Activated T-helper 2 cell treated with anti-CD3 and anti-CD28 coated beads, Interferon-gamma antibody, Interleukin-2, Interleukin-4, amounts not matched to agents 10 μg/mL and 5 μg/mL and 100 μg/mL, durations not matched to agents 14 hours and 24 hours and 36 hours (primary cell): ENCODE results near the gene OR6B1. TPM values are rescaled to one million over a fixed set of nuclear protein-coding genes. Genes with fewer than 3 reads are reported as not detected.
"Not testable (repeated sequence)": the region's sequence is repeated elsewhere in the genome, so short reads cannot be mapped to it uniquely, and the experiment has no call there.

ENCODE experiments used
- DNase-seq: peaks from one replicate; pipeline ENCODE4 v3.0.0; 2021; ENCODE audit warnings: low spot score
- H3K27ac Mint-ChIP-seq: one replicate; pipeline ENCODE4 v1.8.0; 2021; ENCODE audit warnings: mixed read lengths
- H3K27me3 Mint-ChIP-seq: one replicate; pipeline ENCODE4 v1.8.0; 2021; ENCODE audit warnings: low read depth, mixed read lengths
- H3K36me3 Mint-ChIP-seq: one replicate; pipeline ENCODE4 v1.8.0; 2021; ENCODE audit warnings: low read depth, mixed read lengths
- H3K4me1 Mint-ChIP-seq: one replicate; pipeline ENCODE4 v1.8.0; 2021; ENCODE audit warnings: low read depth, mixed read lengths
- H3K4me3 Mint-ChIP-seq: one replicate; pipeline ENCODE4 v1.8.0; 2021; ENCODE audit warnings: low read depth, mild to moderate bottlenecking, moderate library complexity, mixed read lengths
- H3K9me3 Mint-ChIP-seq: one replicate; pipeline ENCODE4 v1.8.0; 2021; ENCODE audit warnings: mixed read lengths
- intact Hi-C: fragments of 100-400 bp; cut with micrococcal nuclease; formaldehyde crosslinking; loops from one replicate; pipeline ENCODE4 v1.15.1; 2023
- total RNA-seq: library from RNA; stranded (reverse); gene quantifications from 2 replicates; pipeline ENCODE4 v1.2.3, GENCODE V29; 2022

OR6B1 gene
- total RNA-seq, 1 donor from 2014 or later, result not detected

DNA sequence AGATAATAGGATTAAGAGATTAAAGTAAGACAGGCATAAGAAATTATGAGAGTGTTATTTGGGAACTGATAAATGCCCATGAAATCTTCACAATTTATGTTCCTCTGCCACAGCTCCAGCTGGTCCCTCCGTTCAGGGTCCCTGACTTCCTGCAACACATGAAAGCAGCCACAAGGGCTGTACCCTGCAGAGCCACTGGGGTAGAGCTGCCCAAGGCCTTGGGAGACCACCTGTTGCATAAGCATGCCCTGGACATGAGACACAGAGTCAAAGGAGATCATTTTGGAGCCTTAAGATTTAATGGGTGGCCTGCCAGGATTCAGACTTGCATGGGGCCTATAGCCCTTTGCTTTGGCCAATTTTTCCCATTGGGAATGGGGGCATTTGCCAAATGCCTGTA lies 10.7 kb downstream of the OR6B1 start:
- H3K4me1 Mint-ChIP-seq, intact Hi-C loops: not testable (repeated sequence)

GRCh38 chr7:144011458-144012230 lies 11.5 kb downstream of the OR6B1 start:
- Mint-ChIP-seq H3K27me3 (no peaks in the 10 kb centered on the region), H3K27ac (no peak overlapping the region), H3K4me3 (no peak overlapping the region), H3K36me3 (no peaks in the 10 kb centered on the region), H3K4me1 (no peaks in the 10 kb centered on the region), H3K9me3 (peaks cover 11% of the 10 kb centered on the region)
- DNase-seq, result no peak
- intact Hi-C loops, result no loop called here

More for the DNA sequence above, 10.7 kb downstream of the OR6B1 start:
- not testable (repeated sequence) for DNase-seq, H3K36me3 Mint-ChIP-seq, H3K4me3 Mint-ChIP-seq, H3K27ac Mint-ChIP-seq, H3K27me3 Mint-ChIP-seq
- peaks cover 11% of the 10 kb centered on the region for H3K9me3 Mint-ChIP-seq

DNA sequence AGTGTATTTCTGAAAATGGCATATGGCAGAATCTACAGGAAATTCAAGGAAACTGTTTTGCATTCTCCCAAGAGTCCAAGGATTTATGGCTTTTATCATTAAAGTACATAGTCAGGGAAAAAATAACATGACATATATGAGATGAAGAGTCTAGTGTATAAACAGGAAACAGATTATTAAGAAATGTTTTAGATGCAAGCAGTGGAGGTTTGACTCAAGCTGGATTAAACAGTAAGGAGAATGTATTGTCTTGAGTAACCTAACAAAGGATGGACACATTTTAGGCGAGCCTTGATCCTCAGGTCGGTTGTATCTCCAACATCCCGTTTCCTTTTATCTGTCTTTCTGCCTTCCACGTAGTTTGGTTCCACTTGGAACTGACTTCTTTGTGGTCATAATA lies 17.9 kb downstream of the OR6B1 start:
- no peak for DNase-seq
- Mint-ChIP-seq H3K36me3 (no peaks in the 10 kb centered on the region), H3K9me3 (no peaks in the 10 kb centered on the region), H3K27me3 (peaks cover 1% of the 10 kb centered on the region), H3K4me1 (peaks cover 2% of the 10 kb centered on the region), H3K27ac (no peak overlapping the region), H3K4me3 (no peak overlapping the region)
- intact Hi-C loops, result no loop called here

DNA sequence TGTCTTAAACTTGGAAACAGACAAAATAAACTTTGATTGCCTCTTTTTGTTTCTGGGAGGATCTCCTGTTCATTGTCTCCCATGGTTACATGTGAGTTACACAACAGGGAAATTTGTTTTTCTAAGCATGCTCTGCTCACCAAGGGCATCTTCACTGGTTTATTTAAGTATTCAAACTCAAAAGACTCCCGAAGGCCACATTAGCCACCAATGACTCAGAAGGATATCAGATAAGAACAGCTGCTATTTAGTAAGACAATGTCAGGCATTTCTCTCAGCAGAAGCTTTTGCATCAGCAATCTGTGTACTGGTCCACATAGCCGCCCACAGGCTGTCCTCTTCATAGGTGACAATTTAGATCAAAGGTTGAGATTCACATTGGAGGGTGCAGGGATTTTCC lies 19.3 kb downstream of the OR6B1 start:
- no peaks in the 10 kb centered on the region for H3K36me3 Mint-ChIP-seq
- intact Hi-C loops, result no loop called here
- H3K9me3 Mint-ChIP-seq, result no peaks in the 10 kb centered on the region
- peaks cover 2% of the 10 kb centered on the region for H3K4me1 Mint-ChIP-seq
- H3K4me3 Mint-ChIP-seq, result no peak overlapping the region
- peaks cover 1% of the 10 kb centered on the region for H3K27me3 Mint-ChIP-seq
- no peak overlapping the region for H3K27ac Mint-ChIP-seq
- DNase-seq, result no peak

DNA sequence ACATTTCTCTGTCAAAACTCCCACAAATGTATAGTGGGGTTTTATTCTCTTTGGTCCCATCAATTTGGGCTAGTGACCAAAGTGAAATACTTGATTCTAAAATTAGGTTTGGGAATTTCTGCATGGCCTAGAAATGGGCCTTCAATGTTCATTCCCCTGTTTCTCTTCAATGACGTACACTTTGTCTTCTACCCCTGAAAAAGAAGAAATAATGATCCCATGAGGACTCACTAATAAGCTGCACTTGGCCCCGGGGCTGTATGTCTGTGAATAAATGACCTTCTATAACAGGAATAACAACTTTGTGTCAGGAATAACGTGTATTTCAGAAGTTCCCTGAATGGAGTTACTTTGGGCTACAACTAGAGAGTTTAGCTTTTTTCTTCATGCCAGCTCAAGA lies 20.2 kb downstream of the OR6B1 start:
- no peaks in the 10 kb centered on the region for H3K9me3 Mint-ChIP-seq
- DNase-seq, result no peak
- H3K36me3 Mint-ChIP-seq, result no peaks in the 10 kb centered on the region
- H3K27me3 Mint-ChIP-seq, result peaks cover 1% of the 10 kb centered on the region
- H3K4me3 Mint-ChIP-seq, result no peak overlapping the region
- no peak overlapping the region for H3K27ac Mint-ChIP-seq
- intact Hi-C loops, result loop anchor here (10.0 kb wide), 1 partner anchor 96 kb away; no protein-coding TSS in a partner anchor
- H3K4me1 Mint-ChIP-seq, result peaks cover 2% of the 10 kb centered on the region

DNA sequence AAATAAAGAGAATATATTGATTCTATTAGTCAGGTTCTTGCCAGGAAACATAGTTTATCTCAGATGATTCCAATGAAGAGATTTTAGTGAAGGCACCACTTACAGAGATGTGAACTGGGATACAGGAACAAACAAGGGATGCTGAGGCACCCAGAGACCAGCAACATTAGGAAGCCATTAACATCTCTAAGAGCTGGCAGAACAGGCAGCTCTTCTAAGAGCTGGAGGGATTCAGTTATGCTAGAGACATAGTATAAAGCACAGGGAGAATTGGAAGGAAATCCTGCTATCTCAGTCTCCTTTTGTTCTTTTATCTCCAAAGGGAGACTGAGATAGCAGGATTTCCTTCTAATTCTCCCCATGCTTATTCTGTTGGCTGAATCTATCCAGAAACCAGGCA lies 22.0 kb downstream of the OR6B1 start:
- Mint-ChIP-seq H3K27me3 (peaks cover 1% of the 10 kb centered on the region), H3K27ac (no peak overlapping the region), H3K4me1 (peaks cover 2% of the 10 kb centered on the region), H3K4me3 (no peak overlapping the region), H3K36me3 (no peaks in the 10 kb centered on the region), H3K9me3 (no peaks in the 10 kb centered on the region)
- intact Hi-C loops, result loop anchor here (10.0 kb wide), 1 partner anchor 97 kb away; no protein-coding TSS in a partner anchor
- no peak for DNase-seq

DNA sequence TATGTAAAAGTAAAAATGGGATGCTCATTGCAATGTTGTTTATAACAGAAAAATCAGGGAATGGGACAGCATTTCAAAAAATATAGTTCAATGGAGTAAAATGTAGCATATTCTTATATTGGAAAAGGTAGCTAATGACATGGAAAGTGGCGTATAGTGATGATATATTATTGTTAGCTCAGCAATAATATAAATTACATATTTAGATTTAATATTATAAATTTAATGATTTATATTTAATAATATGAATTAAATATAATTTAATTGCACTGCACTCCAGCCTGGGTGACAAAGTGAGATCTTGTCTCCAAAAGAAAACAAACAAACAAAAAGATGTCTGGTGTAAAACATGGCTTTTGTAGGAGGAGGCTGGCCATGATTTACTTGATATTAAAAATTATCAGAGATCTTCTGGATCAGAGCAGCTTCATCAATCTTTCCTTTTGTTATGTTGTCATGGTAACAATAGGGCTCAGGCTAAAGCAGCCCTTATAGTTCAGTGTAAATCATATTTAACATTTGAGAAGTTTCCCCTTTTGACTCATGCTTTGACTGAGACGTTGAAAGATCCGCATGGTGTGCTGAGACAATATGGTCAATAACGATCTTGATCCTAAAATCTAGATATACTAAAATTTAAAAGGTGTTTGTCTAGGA lies 23.2 kb downstream of the OR6B1 start:
- Mint-ChIP-seq H3K27ac (no peak overlapping the region), H3K4me3 (no peak overlapping the region), H3K36me3 (no peaks in the 10 kb centered on the region), H3K9me3 (no peaks in the 10 kb centered on the region), H3K27me3 (peaks cover 1% of the 10 kb centered on the region), H3K4me1 (peaks cover 4% of the 10 kb centered on the region)
- no peak for DNase-seq
- intact Hi-C loops, result loop anchor here (10.0 kb wide), 1 partner anchor 98 kb away; no protein-coding TSS in a partner anchor

DNA sequence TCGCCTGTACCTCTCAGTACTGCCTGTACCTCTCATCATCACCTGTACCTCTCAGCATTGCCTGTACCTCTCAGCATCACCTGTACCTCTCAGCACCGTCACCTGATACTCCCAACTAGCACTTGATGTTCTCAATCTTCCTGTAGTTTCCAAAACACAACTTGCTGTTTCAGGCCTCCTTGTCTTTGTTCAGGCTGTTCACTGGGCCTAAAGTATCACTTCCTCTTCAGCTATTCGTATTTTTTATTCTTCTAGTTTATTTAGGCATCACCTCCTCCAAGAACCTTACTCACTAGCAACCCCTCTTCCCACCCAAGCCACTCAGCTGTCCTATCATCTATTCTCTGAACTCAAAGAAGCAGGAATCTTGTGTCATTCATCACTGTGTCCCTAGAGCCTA lies 24.1 kb downstream of the OR6B1 start:
- intact Hi-C loops, result loop anchor here (10.0 kb wide), 1 partner anchor 99 kb away; no protein-coding TSS in a partner anchor
- peaks cover 2% of the 10 kb centered on the region for H3K27me3 Mint-ChIP-seq
- DNase-seq, result no peak
- no peak overlapping the region for H3K4me3 Mint-ChIP-seq
- no peaks in the 10 kb centered on the region for H3K36me3 Mint-ChIP-seq
- H3K9me3 Mint-ChIP-seq, result no peaks in the 10 kb centered on the region
- peaks cover 4% of the 10 kb centered on the region for H3K4me1 Mint-ChIP-seq
- H3K27ac Mint-ChIP-seq, result no peak overlapping the region

- Mint-ChIP-seq H3K9me3 (no peaks in the 10 kb centered on the region), H3K27ac (no peak overlapping the region), H3K27me3 (peaks cover 7% of the 10 kb centered on the region), H3K4me3 (no peak overlapping the region), H3K36me3 (no peaks in the 10 kb centered on the region), H3K4me1 (peaks cover 2% of the 10 kb centered on the region)
- intact Hi-C loops, result loop anchor here (10.0 kb wide), 1 partner anchor 102 kb away; no protein-coding TSS in a partner anchor
- DNase-seq, result no peak
These were observed 26.2 kb downstream of the OR6B1 start for GRCh38 chr7:144026203-144026883.

DNA sequence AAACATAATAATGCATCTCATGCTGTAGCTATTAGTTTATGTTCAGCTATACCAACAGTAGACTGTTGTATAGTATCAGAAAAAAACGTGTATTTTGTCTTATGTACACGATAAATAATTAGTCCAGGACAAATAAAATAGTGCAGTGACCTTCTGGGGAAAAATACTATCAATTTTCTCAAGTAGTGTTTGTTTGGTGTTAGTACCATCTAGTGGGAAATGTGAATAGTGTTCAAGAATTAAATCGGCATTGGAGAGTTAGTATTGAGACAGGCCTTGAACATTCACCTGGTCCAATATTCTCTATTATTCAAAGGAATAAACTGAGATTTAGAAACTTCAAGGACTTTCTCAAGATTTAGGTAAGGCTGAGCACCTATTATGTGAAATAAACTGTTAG lies 26.9 kb downstream of the OR6B1 start:
- Mint-ChIP-seq H3K27me3 (peaks cover 12% of the 10 kb centered on the region), H3K36me3 (no peaks in the 10 kb centered on the region), H3K27ac (no peak overlapping the region), H3K9me3 (no peaks in the 10 kb centered on the region), H3K4me1 (peaks cover 2% of the 10 kb centered on the region), H3K4me3 (no peak overlapping the region)
- intact Hi-C loops, result loop anchor here (10.0 kb wide), 1 partner anchor 102 kb away; no protein-coding TSS in a partner anchor
- no peak for DNase-seq

- no peak overlapping the region for H3K4me3 Mint-ChIP-seq
- no peaks in the 10 kb centered on the region for H3K36me3 Mint-ChIP-seq
- no peak for DNase-seq
- intact Hi-C loops, result loop anchor here (10.0 kb wide), 1 partner anchor 103 kb away; no protein-coding TSS in a partner anchor
- H3K9me3 Mint-ChIP-seq, result no peaks in the 10 kb centered on the region
- peaks cover 2% of the 10 kb centered on the region for H3K4me1 Mint-ChIP-seq
- peaks cover 12% of the 10 kb centered on the region for H3K27me3 Mint-ChIP-seq
- no peak overlapping the region for H3K27ac Mint-ChIP-seq
These were observed 27.9 kb downstream of the OR6B1 start for GRCh38 chr7:144027974-144028373.

- Mint-ChIP-seq H3K4me3 (no peak overlapping the region), H3K4me1 (peaks cover 2% of the 10 kb centered on the region), H3K36me3 (no peaks in the 10 kb centered on the region), H3K27me3 (peaks cover 12% of the 10 kb centered on the region), H3K9me3 (no peaks in the 10 kb centered on the region), H3K27ac (no peak overlapping the region)
- DNase-seq, result no peak
- intact Hi-C loops, result loop anchor here (10.0 kb wide), 1 partner anchor 104 kb away; no protein-coding TSS in a partner anchor
These were observed 28.4 kb downstream of the OR6B1 start for GRCh38 chr7:144028547-144028946.
